ENCODE data around the gene YIF1B. TPM values are rescaled to one million over a fixed set of nuclear protein-coding genes. Genes with fewer than 3 reads are reported as not detected.

Gene YIF1B
- total RNA-seq, 1 donor from 2014 or later: 33.0 TPM

GRCh38 chr19:38326591-38326990 lies 10.8 kb upstream of the YIF1B start:
- H3K4me3 ChIP-seq: no peak overlapping the region
- no peak overlapping the region for H3K27ac ChIP-seq (replicated peaks)
- DNase-seq: no peak
- peaks cover 12% of the 10 kb centered on the region for H3K4me1 ChIP-seq
- intact Hi-C loops (cut with micrococcal nuclease): no loop called here
- no peaks in the 10 kb centered on the region for H3K27me3 ChIP-seq (ENCODE audit: low read depth)
- H3K9me3 ChIP-seq (replicated peaks): no peaks in the 10 kb centered on the region
- no peak for TF ChIP-seq CTCF (IDR thresholded peaks at IDR 0.05; ENCODE audit: borderline replicate concordance)
- peaks cover 33% of the 10 kb centered on the region for H3K36me3 ChIP-seq

- intact Hi-C loops (cut with micrococcal nuclease): no loop called here
- H3K36me3 ChIP-seq: peaks cover 33% of the 10 kb centered on the region
- DNase-seq: no peak
Observed at GRCh38 chr19:38324431-38324830, 8.7 kb upstream of the YIF1B start.

GRCh38 chr19:38323291-38323690 lies 7.5 kb upstream of the YIF1B start:
- peaks cover 45% of the 10 kb centered on the region for H3K4me1 ChIP-seq
- intact Hi-C loops (cut with micrococcal nuclease): no loop called here
- no peaks in the 10 kb centered on the region for H3K27me3 ChIP-seq (ENCODE audit: low read depth)
- peaks cover 31% of the 10 kb centered on the region for H3K36me3 ChIP-seq
- no peak for DNase-seq
- H3K4me3 ChIP-seq: no peak overlapping the region
- peak overlapping the region; percentile 87 for H3K27ac ChIP-seq (replicated peaks)
- no peaks in the 10 kb centered on the region for H3K9me3 ChIP-seq (replicated peaks)
- TF ChIP-seq CTCF (IDR thresholded peaks at IDR 0.05; ENCODE audit: borderline replicate concordance): no peak

More at GRCh38 chr19:38324431-38324830, 8.7 kb upstream of the YIF1B start:
- Histone ChIP-seq H3K27ac (replicated peaks) (no peak overlapping the region), H3K27me3 (ENCODE audit: low read depth) (no peaks in the 10 kb centered on the region), H3K4me3 (no peak overlapping the region), H3K4me1 (peaks cover 33% of the 10 kb centered on the region), H3K9me3 (replicated peaks) (no peaks in the 10 kb centered on the region)
- TF ChIP-seq CTCF (IDR thresholded peaks at IDR 0.05; ENCODE audit: borderline replicate concordance): no peak

GRCh38 chr19:38321646-38322196 lies 6.0 kb upstream of the YIF1B start:
- H3K9me3 ChIP-seq (replicated peaks): no peaks in the 10 kb centered on the region
- intact Hi-C loops (cut with micrococcal nuclease): no loop called here
- no peak for TF ChIP-seq CTCF (IDR thresholded peaks at IDR 0.05; ENCODE audit: borderline replicate concordance)
- DNase-seq: peak; percentile 80
- H3K27me3 ChIP-seq (ENCODE audit: low read depth): no peaks in the 10 kb centered on the region
- peaks cover 57% of the 10 kb centered on the region for H3K4me1 ChIP-seq
- peak overlapping the region; percentile 87 for H3K27ac ChIP-seq (replicated peaks)
- H3K36me3 ChIP-seq: peaks cover 16% of the 10 kb centered on the region
- peak overlapping the region; percentile 83 for H3K4me3 ChIP-seq

GRCh38 chr19:38320969-38321339 lies 5.2 kb upstream of the YIF1B start:
- intact Hi-C loops (cut with micrococcal nuclease): no loop called here
- Histone ChIP-seq H3K4me3 (peak overlapping the region; percentile 83), H3K36me3 (peaks cover 10% of the 10 kb centered on the region), H3K9me3 (replicated peaks) (no peaks in the 10 kb centered on the region), H3K27me3 (ENCODE audit: low read depth) (no peaks in the 10 kb centered on the region), H3K27ac (replicated peaks) (peak overlapping the region; percentile 87), H3K4me1 (peaks cover 64% of the 10 kb centered on the region)
- no peak for TF ChIP-seq CTCF (IDR thresholded peaks at IDR 0.05; ENCODE audit: borderline replicate concordance)
- no peak for DNase-seq
